Measurements from ENCODE around the gene SMIM24.
A peak's percentile ranks its signal among the peaks of the same experiment; 100 is the strongest.

The SMIM24 gene

DNA sequence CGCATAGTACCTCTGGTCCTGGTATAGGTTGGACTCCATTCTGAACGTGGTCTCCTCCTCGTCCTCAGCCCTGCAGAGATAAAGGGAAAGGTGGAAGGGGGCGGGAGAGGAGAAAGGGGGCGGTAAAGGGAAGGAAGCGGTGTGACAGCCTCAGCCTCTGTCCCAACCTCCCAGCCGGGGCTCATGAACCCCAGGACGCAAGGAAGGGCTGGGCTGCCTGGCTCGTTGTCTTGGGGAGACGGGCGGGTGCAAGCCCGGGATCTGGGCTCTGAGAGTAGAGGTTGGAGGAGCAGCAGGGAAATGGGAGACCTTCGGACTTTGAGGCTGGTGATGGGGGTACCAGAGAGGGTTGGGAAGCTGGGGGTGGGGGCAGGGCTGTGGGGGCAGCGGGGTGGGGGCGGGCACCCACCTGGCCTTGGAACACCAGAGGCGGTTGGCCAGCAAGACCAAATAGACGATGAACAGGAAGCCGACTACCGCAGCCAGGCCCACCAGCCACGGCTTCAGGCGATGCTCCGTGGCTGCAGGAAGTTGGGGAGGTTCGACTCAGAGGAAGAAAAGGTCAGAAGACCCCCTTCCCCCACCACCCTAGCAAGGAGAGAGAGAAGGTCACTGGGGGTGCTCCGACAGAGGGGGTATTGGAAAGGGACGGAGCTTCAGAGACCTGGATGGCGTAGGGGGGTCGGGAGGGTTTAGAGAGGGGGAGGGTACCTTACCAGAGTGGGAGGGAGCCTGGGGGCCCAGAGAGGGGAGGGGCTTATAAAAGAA, 1.7 kb downstream of the SMIM24 start:
- Histone ChIP-seq H3K36me3 (ENCODE audit: control insufficient read depth, insufficient read depth, low read length) (no peaks in the 10 kb centered on the region), H3K4me1 (ENCODE audit: control insufficient read depth, insufficient read depth, low read length) (peaks cover 19% of the 10 kb centered on the region), H3K27me3 (ENCODE audit: control insufficient read depth, insufficient read depth, low read length) (peaks cover 25% of the 10 kb centered on the region), H3K9ac (ENCODE audit: low read length) (peak overlapping the region; percentile 51), H3K4me3 (ENCODE audit: low read depth, low read length) (peak overlapping the region; percentile 56), H3K9me3 (ENCODE audit: control insufficient read depth, insufficient read depth, low read depth, low read length) (no peaks in the 10 kb centered on the region), H3K27ac (ENCODE audit: low read depth, low read length) (no peak overlapping the region)

DNA sequence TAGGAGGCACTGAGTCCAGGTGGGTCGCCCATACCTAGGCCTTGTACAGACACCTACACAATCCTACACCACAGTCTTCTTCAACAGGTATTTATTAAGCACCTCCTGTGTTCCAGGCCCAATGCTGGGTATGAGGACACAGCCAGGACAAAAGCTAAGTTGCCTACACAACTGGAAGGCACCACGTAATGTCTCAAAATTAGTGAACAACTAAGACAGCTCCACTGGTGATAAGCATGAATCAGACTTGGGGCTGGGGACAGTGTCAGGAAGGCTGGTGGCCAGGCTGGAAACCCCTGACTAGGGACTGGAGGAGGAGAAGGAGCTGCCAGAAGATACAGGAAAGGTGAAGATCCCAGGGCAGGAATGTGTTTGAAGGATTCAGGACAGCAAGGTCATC, 2.4 kb downstream of the SMIM24 start:
- peaks cover 19% of the 10 kb centered on the region for H3K4me1 ChIP-seq (ENCODE audit: control insufficient read depth, insufficient read depth, low read length)
- no peak overlapping the region for H3K4me3 ChIP-seq (ENCODE audit: low read depth, low read length)
- no peak overlapping the region for H3K27ac ChIP-seq (ENCODE audit: low read depth, low read length)
- H3K27me3 ChIP-seq (ENCODE audit: control insufficient read depth, insufficient read depth, low read length), result peaks cover 25% of the 10 kb centered on the region
- H3K9me3 ChIP-seq (ENCODE audit: control insufficient read depth, insufficient read depth, low read depth, low read length), result no peaks in the 10 kb centered on the region
- H3K36me3 ChIP-seq (ENCODE audit: control insufficient read depth, insufficient read depth, low read length), result no peaks in the 10 kb centered on the region
- H3K9ac ChIP-seq (ENCODE audit: low read length), result no peak overlapping the region

DNA sequence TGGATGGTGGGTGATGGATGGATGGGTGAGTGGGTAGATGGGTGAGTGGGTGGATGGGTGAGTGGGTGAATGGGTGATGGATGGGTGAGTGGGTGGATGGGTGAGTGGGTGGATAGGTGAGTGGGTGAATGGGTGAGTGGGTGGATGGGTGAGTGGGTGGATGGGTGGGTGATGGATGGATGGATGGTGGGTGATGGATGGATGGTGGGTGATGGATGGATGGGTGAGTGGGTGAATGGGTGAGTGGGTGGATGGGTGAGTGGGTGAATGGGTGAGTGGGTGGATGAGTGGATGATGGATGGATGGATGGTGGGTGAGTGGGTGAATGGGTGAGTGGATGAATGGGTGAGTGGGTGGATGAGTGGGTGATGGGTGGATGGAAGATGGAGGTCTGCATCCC, 2.8 kb downstream of the SMIM24 start:
- no peak overlapping the region for H3K27ac ChIP-seq (ENCODE audit: low read depth, low read length)
- peaks cover 18% of the 10 kb centered on the region for H3K4me1 ChIP-seq (ENCODE audit: control insufficient read depth, insufficient read depth, low read length)

GRCh38 chr19:3476830-3477229, 3.5 kb downstream of the SMIM24 start:
- Histone ChIP-seq H3K9ac (ENCODE audit: low read length) (no peak overlapping the region), H3K36me3 (ENCODE audit: control insufficient read depth, insufficient read depth, low read length) (no peaks in the 10 kb centered on the region), H3K4me3 (ENCODE audit: low read depth, low read length) (no peak overlapping the region), H3K27ac (ENCODE audit: low read depth, low read length) (no peak overlapping the region), H3K4me1 (ENCODE audit: control insufficient read depth, insufficient read depth, low read length) (peaks cover 12% of the 10 kb centered on the region), H3K27me3 (ENCODE audit: control insufficient read depth, insufficient read depth, low read length) (peaks cover 25% of the 10 kb centered on the region), H3K9me3 (ENCODE audit: control insufficient read depth, insufficient read depth, low read depth, low read length) (no peaks in the 10 kb centered on the region)

More for the DNA sequence above, 2.8 kb downstream of the SMIM24 start:
- no peak overlapping the region for H3K4me3 ChIP-seq (ENCODE audit: low read depth, low read length)
- no peaks in the 10 kb centered on the region for H3K36me3 ChIP-seq (ENCODE audit: control insufficient read depth, insufficient read depth, low read length)
- H3K27me3 ChIP-seq (ENCODE audit: control insufficient read depth, insufficient read depth, low read length), result peaks cover 25% of the 10 kb centered on the region
- H3K9ac ChIP-seq (ENCODE audit: low read length), result no peak overlapping the region
- H3K9me3 ChIP-seq (ENCODE audit: control insufficient read depth, insufficient read depth, low read depth, low read length), result no peaks in the 10 kb centered on the region

DNA sequence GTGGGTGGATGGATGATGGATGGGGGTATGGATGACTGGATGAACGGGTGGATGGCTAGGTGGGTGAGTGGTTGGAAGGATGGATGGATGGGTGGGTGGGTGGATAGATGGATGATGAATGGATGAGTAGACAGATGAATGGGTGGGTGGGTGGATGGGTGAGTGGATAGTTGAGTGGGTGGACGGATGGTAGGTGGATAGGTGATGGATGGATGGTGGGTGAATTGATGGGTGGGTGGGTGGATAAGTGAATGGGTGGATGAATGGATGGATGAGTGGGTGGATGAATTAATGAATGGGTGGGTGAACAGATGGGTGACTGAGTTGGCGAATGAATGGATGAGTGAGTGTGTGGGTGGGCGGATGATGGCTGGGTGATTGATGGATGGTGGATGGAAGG, 4.9 kb downstream of the SMIM24 start:
- Histone ChIP-seq H3K9me3 (ENCODE audit: control insufficient read depth, insufficient read depth, low read depth, low read length) (no peaks in the 10 kb centered on the region), H3K4me1 (ENCODE audit: control insufficient read depth, insufficient read depth, low read length) (peaks cover 1% of the 10 kb centered on the region; the same call in 1 of the 2 replicates), H3K9ac (ENCODE audit: low read length) (no peak overlapping the region), H3K27ac (ENCODE audit: low read depth, low read length) (no peak overlapping the region), H3K27me3 (ENCODE audit: control insufficient read depth, insufficient read depth, low read length) (peaks cover 33% of the 10 kb centered on the region), H3K4me3 (ENCODE audit: low read depth, low read length) (no peak overlapping the region), H3K36me3 (ENCODE audit: control insufficient read depth, insufficient read depth, low read length) (no peaks in the 10 kb centered on the region)

DNA sequence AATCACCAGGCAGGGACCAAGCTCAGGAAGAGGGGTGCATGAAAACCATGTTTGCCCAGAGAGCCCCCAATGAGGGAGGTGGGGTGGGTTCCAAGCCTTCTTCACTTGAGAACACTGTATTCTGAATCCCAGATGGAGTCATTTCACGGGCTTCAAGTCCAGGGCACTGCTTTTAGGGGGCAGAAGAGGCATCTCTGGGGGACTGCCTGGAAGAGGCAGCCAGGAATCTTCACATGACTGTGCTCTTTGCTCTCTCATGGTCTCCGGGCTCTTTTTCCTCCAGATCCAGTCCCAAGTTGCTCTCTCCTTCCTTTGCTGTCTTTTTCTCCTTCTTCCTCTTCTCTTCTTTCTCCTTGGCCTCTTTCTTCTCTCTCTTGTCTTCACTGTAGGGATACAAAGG, 5.7 kb downstream of the SMIM24 start:
- no peaks in the 10 kb centered on the region for H3K36me3 ChIP-seq (ENCODE audit: control insufficient read depth, insufficient read depth, low read length)
- H3K4me3 ChIP-seq (ENCODE audit: low read depth, low read length), result no peak overlapping the region
- peaks cover 41% of the 10 kb centered on the region for H3K27me3 ChIP-seq (ENCODE audit: control insufficient read depth, insufficient read depth, low read length)
- H3K4me1 ChIP-seq (ENCODE audit: control insufficient read depth, insufficient read depth, low read length), result no peaks in the 10 kb centered on the region
- no peaks in the 10 kb centered on the region for H3K9me3 ChIP-seq (ENCODE audit: control insufficient read depth, insufficient read depth, low read depth, low read length)
- H3K9ac ChIP-seq (ENCODE audit: low read length), result no peak overlapping the region
- no peak overlapping the region for H3K27ac ChIP-seq (ENCODE audit: low read depth, low read length)

DNA sequence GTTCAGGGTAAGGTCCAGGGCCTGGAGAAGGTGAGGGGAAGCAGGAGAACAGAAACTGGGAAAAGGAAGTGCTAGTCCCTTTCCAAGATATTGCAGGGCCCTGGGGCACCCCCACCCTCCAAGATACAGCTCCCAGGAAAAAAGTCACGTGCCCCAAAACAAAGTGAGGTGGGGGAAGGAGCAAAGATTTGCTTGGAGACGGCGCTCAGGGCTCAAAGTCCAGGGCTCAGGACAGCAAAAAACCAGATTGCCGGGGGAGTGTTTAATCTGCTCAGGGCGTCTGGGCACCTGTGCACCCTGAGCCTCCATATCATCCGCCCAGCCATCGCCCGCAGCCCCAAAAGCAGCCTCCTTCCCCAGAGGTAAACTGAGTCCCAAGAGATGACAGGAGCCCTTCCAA, 6.3 kb downstream of the SMIM24 start:
- Histone ChIP-seq H3K27ac (ENCODE audit: low read depth, low read length) (no peak overlapping the region), H3K36me3 (ENCODE audit: control insufficient read depth, insufficient read depth, low read length) (no peaks in the 10 kb centered on the region), H3K4me3 (ENCODE audit: low read depth, low read length) (no peak overlapping the region), H3K9ac (ENCODE audit: low read length) (no peak overlapping the region), H3K9me3 (ENCODE audit: control insufficient read depth, insufficient read depth, low read depth, low read length) (no peaks in the 10 kb centered on the region), H3K27me3 (ENCODE audit: control insufficient read depth, insufficient read depth, low read length) (peaks cover 47% of the 10 kb centered on the region), H3K4me1 (ENCODE audit: control insufficient read depth, insufficient read depth, low read length) (no peaks in the 10 kb centered on the region)

- Histone ChIP-seq H3K9ac (ENCODE audit: low read length) (no peak overlapping the region), H3K4me1 (ENCODE audit: control insufficient read depth, insufficient read depth, low read length) (no peaks in the 10 kb centered on the region), H3K36me3 (ENCODE audit: control insufficient read depth, insufficient read depth, low read length) (no peaks in the 10 kb centered on the region), H3K27me3 (ENCODE audit: control insufficient read depth, insufficient read depth, low read length) (peaks cover 36% of the 10 kb centered on the region), H3K27ac (ENCODE audit: low read depth, low read length) (no peak overlapping the region), H3K9me3 (ENCODE audit: control insufficient read depth, insufficient read depth, low read depth, low read length) (peaks cover 9% of the 10 kb centered on the region), H3K4me3 (ENCODE audit: low read depth, low read length) (no peak overlapping the region)
Measured at GRCh38 chr19:3471954-3472655, 8.2 kb downstream of the SMIM24 start.

- Histone ChIP-seq H3K27me3 (ENCODE audit: control insufficient read depth, insufficient read depth, low read length) (peaks cover 40% of the 10 kb centered on the region), H3K27ac (ENCODE audit: low read depth, low read length) (no peak overlapping the region), H3K4me1 (ENCODE audit: control insufficient read depth, insufficient read depth, low read length) (no peaks in the 10 kb centered on the region), H3K36me3 (ENCODE audit: control insufficient read depth, insufficient read depth, low read length) (no peaks in the 10 kb centered on the region), H3K9ac (ENCODE audit: low read length) (no peak overlapping the region), H3K4me3 (ENCODE audit: low read depth, low read length) (no peak overlapping the region), H3K9me3 (ENCODE audit: control insufficient read depth, insufficient read depth, low read depth, low read length) (peaks cover 9% of the 10 kb centered on the region)
Measured at GRCh38 chr19:3470500-3471128, 9.7 kb downstream of the SMIM24 start.

DNA sequence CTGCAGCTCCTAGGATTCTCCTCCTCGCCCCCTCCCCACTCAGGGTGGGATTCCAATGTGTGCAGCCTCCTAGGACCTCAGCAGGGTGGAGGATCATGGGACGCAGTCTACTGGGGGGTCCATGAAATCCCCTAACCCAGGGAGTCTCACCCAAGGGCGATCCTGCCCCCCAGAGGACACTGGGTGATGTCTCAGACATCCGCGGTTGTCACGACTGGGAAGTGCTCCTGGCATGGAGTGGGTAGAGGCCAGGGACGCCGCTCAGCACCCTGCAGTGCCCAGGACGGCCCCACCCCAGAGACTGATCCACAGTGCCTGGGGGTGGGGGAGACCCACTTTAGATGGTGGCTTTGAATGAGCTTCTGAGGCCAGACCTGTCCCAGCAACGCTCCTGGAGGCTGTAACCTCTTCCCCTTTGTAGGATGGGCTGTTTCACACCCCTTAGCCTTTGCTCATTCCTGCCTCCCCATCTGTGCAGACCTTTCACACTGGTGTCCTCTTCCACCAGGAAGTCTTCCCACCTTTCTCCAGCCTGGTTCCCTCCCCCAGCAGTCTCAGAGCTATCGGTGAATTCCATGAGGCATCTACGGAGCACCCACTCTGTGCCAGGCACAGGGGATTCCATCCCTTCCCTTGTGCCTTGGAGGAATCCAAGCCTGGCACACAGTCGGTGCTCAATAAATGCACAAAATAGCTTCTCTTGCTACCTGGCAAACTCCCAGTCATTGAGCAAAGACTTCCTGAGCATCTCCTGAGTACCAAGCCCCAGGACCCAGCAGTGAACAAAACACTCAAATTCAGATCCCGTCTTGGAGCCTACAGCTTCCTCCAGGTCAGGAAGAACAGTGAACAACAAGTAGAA, 10.5 kb downstream of the SMIM24 start:
- Histone ChIP-seq H3K4me3 (ENCODE audit: low read depth, low read length) (no peak overlapping the region), H3K9ac (ENCODE audit: low read length) (no peak overlapping the region), H3K27ac (ENCODE audit: low read depth, low read length) (no peak overlapping the region), H3K36me3 (ENCODE audit: control insufficient read depth, insufficient read depth, low read length) (no peaks in the 10 kb centered on the region), H3K4me1 (ENCODE audit: control insufficient read depth, insufficient read depth, low read length) (no peaks in the 10 kb centered on the region), H3K9me3 (ENCODE audit: control insufficient read depth, insufficient read depth, low read depth, low read length) (peaks cover 9% of the 10 kb centered on the region), H3K27me3 (ENCODE audit: control insufficient read depth, insufficient read depth, low read length) (peaks cover 43% of the 10 kb centered on the region)
